IgD-negative memory B cell (primary cell): ENCODE results near the gene FAR2. TPM values are rescaled to one million over a fixed set of nuclear protein-coding genes. Genes with fewer than 3 reads are reported as not detected.

Experiments
- H3K27ac Mint-ChIP-seq, 3 donors: one replicate each; pipeline ENCODE4 v1.8.0; 2020 to 2022; ENCODE audit warnings: mild to moderate bottlenecking in 3 of 3, mixed read lengths in 3 of 3, moderate library complexity in 1 of 3
- H3K27me3 Mint-ChIP-seq: one replicate; pipeline ENCODE4 v1.8.0; 2021; ENCODE audit warnings: mixed read lengths
- H3K36me3 Mint-ChIP-seq: one replicate; pipeline ENCODE4 v1.8.0; 2020; ENCODE audit warnings: mild to moderate bottlenecking, mixed read lengths
- H3K4me1 Mint-ChIP-seq, 3 donors: one replicate each; pipeline ENCODE4 v1.8.0; 2020 to 2022; ENCODE audit warnings: mixed read lengths in 3 of 3, mild to moderate bottlenecking in 1 of 3
- H3K4me3 Mint-ChIP-seq, 4 donors: one replicate each; pipeline ENCODE4 v1.8.0; 2020 to 2022; ENCODE audit warnings: mild to moderate bottlenecking in 4 of 4, mixed read lengths in 4 of 4, moderate library complexity in 3 of 4
- H3K9me3 Mint-ChIP-seq, 3 donors: one replicate each; pipeline ENCODE4 v1.8.0; 2020 to 2021; ENCODE audit warnings: mixed read lengths in 3 of 3, mild to moderate bottlenecking in 1 of 3
- polyA plus RNA-seq: library from polyadenylated mRNA; unstranded; fragments of 300-500 nt; fragmentation: Illumina TruSeq; gene quantifications from one replicate; pipeline ENCODE4 v1.2.3, GENCODE V29; 2021

FAR2 gene
- polyA plus RNA-seq, 1 donor from 2014 or later = 0.35 TPM

- Mint-ChIP-seq H3K27ac (no peak overlapping the region), H3K36me3 (no peaks in the 10 kb centered on the region), H3K4me1 (peaks cover 3 to 10% (median 7%) of the 10 kb centered on the region in 3 donors), H3K4me3 (no peak overlapping the region), H3K9me3 (peaks cover 0 to 6% (median 3%) of the 10 kb centered on the region in 3 donors), H3K27me3 (peaks cover 33% of the 10 kb centered on the region)
Measured at GRCh38 chr12:29146196-29146595, 2.9 kb upstream of the FAR2 start.

GRCh38 chr12:29147731-29148595, 1.1 kb upstream of the FAR2 start:
- H3K4me1 Mint-ChIP-seq = peaks cover 15 to 22% (median 20%) of the 10 kb centered on the region in 3 donors
- peak overlapping the region; percentile 69 to 92 (median 85) for H3K4me3 Mint-ChIP-seq
- peaks cover 35% of the 10 kb centered on the region for H3K27me3 Mint-ChIP-seq
- no peaks in the 10 kb centered on the region for H3K36me3 Mint-ChIP-seq
- H3K9me3 Mint-ChIP-seq = peaks cover 0 to 4% (median 3%) of the 10 kb centered on the region in 3 donors
- no peak overlapping the region for H3K27ac Mint-ChIP-seq

GRCh38 chr12:29148596-29148910, 525 bp upstream of the FAR2 start:
- no peak overlapping the region for H3K27ac Mint-ChIP-seq
- peak overlapping the region; percentile 69 to 92 (median 85) for H3K4me3 Mint-ChIP-seq
- H3K27me3 Mint-ChIP-seq = peaks cover 38% of the 10 kb centered on the region
- H3K9me3 Mint-ChIP-seq = peaks cover 0 to 4% (median 1%) of the 10 kb centered on the region in 3 donors
- peaks cover 20 to 27% (median 20%) of the 10 kb centered on the region in 3 donors for H3K4me1 Mint-ChIP-seq
- no peaks in the 10 kb centered on the region for H3K36me3 Mint-ChIP-seq

- no peaks in the 10 kb centered on the region for H3K9me3 Mint-ChIP-seq
- peak overlapping the region in 3 of 4 donors; percentile 80 to 92 (median 91) for H3K4me3 Mint-ChIP-seq
- H3K4me1 Mint-ChIP-seq = peaks cover 20 to 29% (median 24%) of the 10 kb centered on the region in 3 donors
- no peaks in the 10 kb centered on the region for H3K36me3 Mint-ChIP-seq
- H3K27me3 Mint-ChIP-seq = peaks cover 36% of the 10 kb centered on the region
- no peak overlapping the region for H3K27ac Mint-ChIP-seq
Measured at GRCh38 chr12:29149691-29150281, 708 bp downstream of the FAR2 start.

- no peaks in the 10 kb centered on the region for H3K36me3 Mint-ChIP-seq
- H3K9me3 Mint-ChIP-seq = no peaks in the 10 kb centered on the region
- peaks cover 20 to 31% (median 24%) of the 10 kb centered on the region in 3 donors for H3K4me1 Mint-ChIP-seq
- H3K4me3 Mint-ChIP-seq = no peak overlapping the region
- peaks cover 36% of the 10 kb centered on the region for H3K27me3 Mint-ChIP-seq
- no peak overlapping the region for H3K27ac Mint-ChIP-seq
Measured at GRCh38 chr12:29150462-29150861, 1.4 kb downstream of the FAR2 start.

- peaks cover 38% of the 10 kb centered on the region for H3K27me3 Mint-ChIP-seq
- H3K36me3 Mint-ChIP-seq = peaks cover 2% of the 10 kb centered on the region
- no peaks in the 10 kb centered on the region for H3K9me3 Mint-ChIP-seq
- H3K4me1 Mint-ChIP-seq = peaks cover 20 to 31% (median 25%) of the 10 kb centered on the region in 3 donors
- no peak overlapping the region for H3K4me3 Mint-ChIP-seq
- H3K27ac Mint-ChIP-seq = no peak overlapping the region
Measured at GRCh38 chr12:29152223-29152868, 3.3 kb downstream of the FAR2 start.

- Mint-ChIP-seq H3K27me3 (peaks cover 36% of the 10 kb centered on the region), H3K36me3 (peaks cover 4% of the 10 kb centered on the region), H3K9me3 (no peaks in the 10 kb centered on the region), H3K27ac (no peak overlapping the region), H3K4me1 (peaks cover 20 to 31% (median 24%) of the 10 kb centered on the region in 3 donors), H3K4me3 (peak overlapping the region in 1 of 4 donors; percentile 25)
Measured at GRCh38 chr12:29152981-29153630, 4.0 kb downstream of the FAR2 start.

GRCh38 chr12:29155079-29155478, 6.0 kb downstream of the FAR2 start:
- Mint-ChIP-seq H3K4me1 (peaks cover 19 to 25% (median 22%) of the 10 kb centered on the region in 3 donors), H3K36me3 (peaks cover 4% of the 10 kb centered on the region), H3K4me3 (peak overlapping the region in 1 of 4 donors; percentile 32), H3K27ac (no peak overlapping the region), H3K9me3 (no peaks in the 10 kb centered on the region), H3K27me3 (peaks cover 26% of the 10 kb centered on the region)

GRCh38 chr12:29157486-29157946, 8.4 kb downstream of the FAR2 start:
- H3K27me3 Mint-ChIP-seq = peaks cover 14% of the 10 kb centered on the region
- no peak overlapping the region for H3K4me3 Mint-ChIP-seq
- no peak overlapping the region for H3K27ac Mint-ChIP-seq
- H3K36me3 Mint-ChIP-seq = peaks cover 4% of the 10 kb centered on the region
- H3K9me3 Mint-ChIP-seq = no peaks in the 10 kb centered on the region
- peaks cover 3 to 14% (median 12%) of the 10 kb centered on the region in 3 donors for H3K4me1 Mint-ChIP-seq

GRCh38 chr12:29158115-29158763, 9.2 kb downstream of the FAR2 start:
- H3K4me3 Mint-ChIP-seq = no peak overlapping the region
- H3K4me1 Mint-ChIP-seq = peaks cover 0 to 8% (median 7%) of the 10 kb centered on the region in 3 donors
- no peak overlapping the region for H3K27ac Mint-ChIP-seq
- peaks cover 4% of the 10 kb centered on the region for H3K36me3 Mint-ChIP-seq
- H3K27me3 Mint-ChIP-seq = peaks cover 11% of the 10 kb centered on the region
- H3K9me3 Mint-ChIP-seq = no peaks in the 10 kb centered on the region

- Mint-ChIP-seq H3K27me3 (peaks cover 11% of the 10 kb centered on the region), H3K36me3 (peaks cover 4% of the 10 kb centered on the region), H3K4me1 (peaks cover 2 to 6% (median 3%) of the 10 kb centered on the region in 3 donors), H3K9me3 (no peaks in the 10 kb centered on the region), H3K4me3 (no peak overlapping the region), H3K27ac (peak overlapping the region in 2 of 3 donors; percentile 7 to 43)
Measured at GRCh38 chr12:29159661-29160060, 10.6 kb downstream of the FAR2 start.

GRCh38 chr12:29160230-29160629, 11.2 kb downstream of the FAR2 start:
- peaks cover 11% of the 10 kb centered on the region for H3K27me3 Mint-ChIP-seq
- H3K27ac Mint-ChIP-seq = no peak overlapping the region
- no peak overlapping the region for H3K4me3 Mint-ChIP-seq
- no peaks in the 10 kb centered on the region for H3K9me3 Mint-ChIP-seq
- peaks cover 7 to 9% (median 8%) of the 10 kb centered on the region in 3 donors for H3K4me1 Mint-ChIP-seq
- H3K36me3 Mint-ChIP-seq = peaks cover 4% of the 10 kb centered on the region

- H3K4me1 Mint-ChIP-seq = peaks cover 8 to 9% (median 8%) of the 10 kb centered on the region in 3 donors
- H3K27me3 Mint-ChIP-seq = peaks cover 4% of the 10 kb centered on the region
- no peaks in the 10 kb centered on the region for H3K36me3 Mint-ChIP-seq
- H3K4me3 Mint-ChIP-seq = no peak overlapping the region
- H3K27ac Mint-ChIP-seq = peak overlapping the region in 1 of 3 donors; percentile 1
- H3K9me3 Mint-ChIP-seq = no peaks in the 10 kb centered on the region
Measured at GRCh38 chr12:29163146-29163545, 14.1 kb downstream of the FAR2 start.
